Epithelial cell of prostate (primary cell): ENCODE measurements around the gene PIWIL4.
"Not testable (repeated sequence)": the region's sequence is repeated elsewhere in the genome, so short reads cannot be mapped to it uniquely, and the experiment has no call there.

Experiments used
- DNase-seq: peaks from one replicate; pipeline ENCODE4 v3.0.0-alpha.2; 2011; ENCODE audit warnings: low read depth, low spot score
- H3K27ac ChIP-seq: fragments of 450-650 bp; 2 replicates; pipeline ENCODE4 v1.5.1; 2017; ENCODE audit warnings: mild to moderate bottlenecking

PIWIL4 gene

GRCh38 chr11:94546162-94546470, 21.1 kb upstream of the PIWIL4 start:
- no peak for DNase-seq
- no peak overlapping the region for H3K27ac ChIP-seq

GRCh38 chr11:94546886-94547285, 20.3 kb upstream of the PIWIL4 start:
- no peak for DNase-seq

GRCh38 chr11:94549146-94549545, 18.0 kb upstream of the PIWIL4 start:
- no peak overlapping the region for H3K27ac ChIP-seq
- DNase-seq, result no peak

More at GRCh38 chr11:94546886-94547285, 20.3 kb upstream of the PIWIL4 start:
- H3K27ac ChIP-seq, result no peak overlapping the region

GRCh38 chr11:94550513-94550912, 16.7 kb upstream of the PIWIL4 start:
- no peak overlapping the region for H3K27ac ChIP-seq
- no peak for DNase-seq

GRCh38 chr11:94553938-94554337, 13.2 kb upstream of the PIWIL4 start:
- H3K27ac ChIP-seq, result no peak overlapping the region

GRCh38 chr11:94555752-94556329, 11.3 kb upstream of the PIWIL4 start:
- DNase-seq, H3K27ac ChIP-seq: not testable (repeated sequence)

More at GRCh38 chr11:94553938-94554337, 13.2 kb upstream of the PIWIL4 start:
- DNase-seq, result peak; percentile 39

- DNase-seq, result no peak
- H3K27ac ChIP-seq, result no peak overlapping the region
Measured at GRCh38 chr11:94557421-94557820, 9.7 kb upstream of the PIWIL4 start.

- no peak overlapping the region for H3K27ac ChIP-seq
- DNase-seq, result no peak
Measured at GRCh38 chr11:94557992-94558391, 9.2 kb upstream of the PIWIL4 start.

- no peak overlapping the region for H3K27ac ChIP-seq
- DNase-seq, result no peak
Measured at GRCh38 chr11:94558468-94558867, 8.7 kb upstream of the PIWIL4 start.

- no peak overlapping the region for H3K27ac ChIP-seq
- DNase-seq, result no peak
Measured at GRCh38 chr11:94558932-94559331, 8.2 kb upstream of the PIWIL4 start.

- H3K27ac ChIP-seq, result no peak overlapping the region
- DNase-seq, result no peak
Measured at GRCh38 chr11:94559361-94559760, 7.8 kb upstream of the PIWIL4 start.

- DNase-seq, result no peak
Measured at GRCh38 chr11:94560834-94561233, 6.3 kb upstream of the PIWIL4 start.

GRCh38 chr11:94563176-94563847, 3.9 kb upstream of the PIWIL4 start:
- no peak overlapping the region for H3K27ac ChIP-seq
- no peak for DNase-seq

More at GRCh38 chr11:94560834-94561233, 6.3 kb upstream of the PIWIL4 start:
- no peak overlapping the region for H3K27ac ChIP-seq

GRCh38 chr11:94563848-94564467, 3.2 kb upstream of the PIWIL4 start:
- DNase-seq, result no peak
- H3K27ac ChIP-seq, result no peak overlapping the region

GRCh38 chr11:94568200-94568599, 1.0 kb downstream of the PIWIL4 start:
- DNase-seq, result no peak
- H3K27ac ChIP-seq, result no peak overlapping the region

GRCh38 chr11:94568717-94569116, 1.5 kb downstream of the PIWIL4 start:
- DNase-seq, result no peak
- no peak overlapping the region for H3K27ac ChIP-seq

- H3K27ac ChIP-seq, DNase-seq: not testable (repeated sequence)
Measured at GRCh38 chr11:94572975-94573374, 5.8 kb downstream of the PIWIL4 start.

- H3K27ac ChIP-seq, result no peak overlapping the region
- DNase-seq, result no peak
Measured at GRCh38 chr11:94574193-94574961, 7.2 kb downstream of the PIWIL4 start.

GRCh38 chr11:94576306-94576705, 9.1 kb downstream of the PIWIL4 start:
- DNase-seq, result no peak
- H3K27ac ChIP-seq, result no peak overlapping the region

- no peak for DNase-seq
- no peak overlapping the region for H3K27ac ChIP-seq
Measured at GRCh38 chr11:94577841-94578240, 10.7 kb downstream of the PIWIL4 start.

GRCh38 chr11:94581926-94582325, 14.8 kb downstream of the PIWIL4 start:
- no peak for DNase-seq
- H3K27ac ChIP-seq, result no peak overlapping the region
